HEK293T (cell line): ENCODE measurements around the gene NPEPL1.

ENCODE experiments used
- CTCF ChIA-PET: fragments of 350-600 bp; formaldehyde crosslinking; extraction: SDS; loops from one replicate; lab custom pipeline; 2021; ENCODE audit warnings: antibody characterized with exemption, inconsistent platforms; lab: Yijun Ruan, JAX
- POLR2A ChIA-PET: fragments of 350-600 bp; formaldehyde crosslinking; extraction: SDS; loops from one replicate; lab custom pipeline; 2020; ENCODE audit warnings: antibody characterized with exemption, inconsistent platforms; lab: Yijun Ruan, JAX
- DNase-seq: peaks from one replicate; pipeline ENCODE4 v3.0.0; 2012; ENCODE audit warnings: mixed read lengths; ENCODE audit errors: extremely low spot score
- ARNT ChIP-seq: fragments of 450-650 bp; IDR thresholded peaks from 2 replicates; pipeline ENCODE4 v1.6.1; 2017; ENCODE audit warnings: mild to moderate bottlenecking
- BHLHE40 ChIP-seq: fragments of 450-650 bp; IDR thresholded peaks from 2 replicates; pipeline ENCODE4 v1.6.1; 2016; ENCODE audit warnings: mild to moderate bottlenecking, moderate library complexity, borderline replicate concordance
- CTBP1 ChIP-seq: fragments of 450-650 bp; IDR thresholded peaks from 2 replicates; pipeline ENCODE4 v1.6.1; 2016; ENCODE audit warnings: borderline replicate concordance
- ELF4 ChIP-seq: fragments of 450-650 bp; IDR thresholded peaks from 2 replicates; pipeline ENCODE4 v1.6.1; 2017; ENCODE audit warnings: antibody characterized with exemption
- FOXA1 ChIP-seq: fragments of 450-650 bp; IDR thresholded peaks from 2 replicates; pipeline ENCODE4 v1.6.1; 2016; ENCODE audit warnings: mild to moderate bottlenecking
- FOXK2 ChIP-seq: fragments of 450-650 bp; IDR thresholded peaks from 2 replicates; pipeline ENCODE4 v1.6.1; 2016; ENCODE audit warnings: mild to moderate bottlenecking
- FOXM1 ChIP-seq: fragments of 450-650 bp; IDR thresholded peaks from 2 replicates; pipeline ENCODE4 v1.6.1; 2017; ENCODE audit warnings: mild to moderate bottlenecking, borderline replicate concordance
- HDGF ChIP-seq: fragments of 450-650 bp; IDR thresholded peaks from 2 replicates; pipeline ENCODE4 v1.6.1; 2017; ENCODE audit warnings: antibody characterized with exemption, borderline replicate concordance
- L3MBTL2 ChIP-seq: fragments of 450-650 bp; conservative IDR thresholded peaks from 2 replicates; pipeline ENCODE4 v1.6.1; 2016; ENCODE audit warnings: mild to moderate bottlenecking
- LEF1 ChIP-seq: fragments of 450-650 bp; IDR thresholded peaks from 2 replicates; pipeline ENCODE4 v1.6.1; 2017; ENCODE audit warnings: mild to moderate bottlenecking, borderline replicate concordance
- NFRKB ChIP-seq: fragments of 450-650 bp; IDR thresholded peaks from 2 replicates; pipeline ENCODE4 v1.6.1; 2016; ENCODE audit warnings: mild to moderate bottlenecking, moderate library complexity
- PKNOX1 ChIP-seq: fragments of 450-650 bp; IDR thresholded peaks from 2 replicates; pipeline ENCODE4 v1.6.1; 2016
- SP1 ChIP-seq: fragments of 450-650 bp; IDR thresholded peaks from 2 replicates; pipeline ENCODE4 v1.6.1; 2017
- SUZ12 ChIP-seq: fragments of 450-650 bp; IDR thresholded peaks from 2 replicates; pipeline ENCODE4 v1.6.1; 2016; ENCODE audit warnings: mild to moderate bottlenecking
- TARDBP ChIP-seq: fragments of 450-650 bp; IDR thresholded peaks from 2 replicates; pipeline ENCODE4 v1.6.1; 2016
- ZNF384 ChIP-seq: fragments of 450-650 bp; IDR thresholded peaks from 2 replicates; pipeline ENCODE4 v1.6.1; 2016

NPEPL1 gene

GRCh38 chr20:58695084-58695722 lies 2.6 kb downstream of the NPEPL1 start:
- TF ChIP-seq LEF1 (no peak), TARDBP (peak; percentile 82)
- POLR2A ChIA-PET: interaction anchor here (1.4 kb wide), 1 partner anchor 44 kb away, joined by 4 read pairs; the partner anchor contains the start of gene STX16
- CTCF ChIA-PET: no interaction called here
- DNase-seq: no peak

DNA sequence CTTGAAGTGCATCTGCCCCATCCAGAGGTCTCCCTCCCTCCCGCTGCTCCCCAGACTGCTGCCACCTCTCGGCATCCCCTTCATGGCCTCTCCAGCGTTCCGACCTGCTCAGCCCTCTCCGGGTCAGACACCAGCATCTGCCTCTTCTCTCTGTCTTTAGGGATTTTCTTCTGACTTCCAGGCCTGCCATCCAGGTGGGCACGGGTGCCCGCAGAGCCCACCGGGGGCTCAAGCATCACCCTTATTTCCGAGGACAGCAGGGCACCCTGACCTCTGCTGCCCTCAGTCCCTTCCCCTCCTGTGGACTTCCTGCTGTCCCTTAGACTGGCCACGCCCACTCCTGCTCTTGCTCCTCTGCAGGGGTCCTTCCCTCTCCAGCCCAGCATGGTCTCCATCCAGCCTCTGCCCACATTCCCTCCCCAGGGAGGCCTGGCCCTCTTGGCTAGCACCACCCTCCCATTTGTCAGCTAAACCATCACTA lies 3.3 kb downstream of the NPEPL1 start:
- CTCF ChIA-PET: no interaction called here
- POLR2A ChIA-PET: no interaction called here
- no peak for TF ChIP-seq ZNF384
- no peak for TF ChIP-seq CTBP1
- TF ChIP-seq PKNOX1: no peak
- no peak for TF ChIP-seq FOXM1
- no peak for TF ChIP-seq BHLHE40
- TF ChIP-seq FOXA1: no peak
- TF ChIP-seq ARNT: no peak
- no peak for TF ChIP-seq SP1
- no peak for TF ChIP-seq TARDBP
- TF ChIP-seq FOXK2: no peak
- TF ChIP-seq HDGF: no peak
- no peak for TF ChIP-seq NFRKB
- no peak for TF ChIP-seq LEF1
- no peak for TF ChIP-seq L3MBTL2
- TF ChIP-seq ELF4: no peak
- no peak for TF ChIP-seq SUZ12
- DNase-seq: no peak

DNA sequence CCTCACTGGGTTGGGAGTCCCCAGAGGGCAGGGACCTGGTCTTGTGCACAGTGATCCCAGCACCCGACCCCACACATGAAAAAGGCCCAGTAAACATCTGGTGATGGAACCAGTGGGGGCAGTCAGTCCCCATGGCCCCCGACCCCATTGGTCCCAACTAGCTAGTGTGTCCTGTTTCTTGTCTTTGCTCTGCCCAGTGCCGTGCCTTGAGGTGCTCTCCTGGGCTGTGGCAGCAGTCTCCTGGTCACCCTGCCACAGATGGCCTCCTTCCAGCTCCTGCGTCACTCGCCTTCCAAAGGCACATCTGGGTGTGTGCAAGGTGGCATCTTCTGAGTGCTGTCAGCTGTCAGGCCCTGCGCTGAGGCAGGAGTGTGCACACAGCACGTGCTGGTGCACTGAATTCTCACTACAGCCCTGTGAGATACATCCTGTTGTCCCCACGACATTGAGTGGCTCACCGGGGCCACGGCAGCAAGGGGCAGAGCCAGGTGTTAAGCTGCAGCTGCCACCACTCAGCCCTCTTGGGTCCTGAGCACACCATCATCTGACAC lies 3.9 kb downstream of the NPEPL1 start:
- TF ChIP-seq FOXA1 (no peak), L3MBTL2 (no peak), BHLHE40 (no peak)
- ChIA-PET CTCF (no interaction called here), POLR2A (no interaction called here)
- no peak for DNase-seq

GRCh38 chr20:58697201-58697866 lies 4.7 kb downstream of the NPEPL1 start:
- ChIA-PET POLR2A (no interaction called here), CTCF (no interaction called here)
- DNase-seq: no peak
- TF ChIP-seq LEF1 (no peak), ARNT (no peak), HDGF (no peak), TARDBP (no peak), FOXM1 (no peak), FOXA1 (no peak), SP1 (no peak), ZNF384 (no peak), CTBP1 (no peak), SUZ12 (no peak), ELF4 (no peak), L3MBTL2 (no peak), BHLHE40 (no peak), NFRKB (no peak), PKNOX1 (no peak), FOXK2 (no peak)

GRCh38 chr20:58697867-58698703 lies 5.5 kb downstream of the NPEPL1 start:
- ChIA-PET CTCF (no interaction called here), POLR2A (no interaction called here)
- DNase-seq: no peak
- TF ChIP-seq PKNOX1 (no peak), ARNT (no peak), FOXA1 (no peak), SUZ12 (no peak)
